GM10266 (cell line): ENCODE measurements around the gene UBASH3B.

Experiments
- DNase-seq: peaks from one replicate; pipeline ENCODE4 v3.0.0; 2012; ENCODE audit errors: extremely low spot score
- CTCF ChIP-seq: IDR thresholded peaks from 2 replicates; pipeline ENCODE4 v1.5.1; 2012; ENCODE audit warnings: mild to moderate bottlenecking, low read depth; ENCODE audit not compliant: control insufficient read depth, insufficient read depth; ENCODE audit errors: missing control alignments

UBASH3B gene

GRCh38 chr11:122733318-122733717, 77.8 kb downstream of the UBASH3B start:
- TF ChIP-seq CTCF, result no peak
- no peak for DNase-seq

DNA sequence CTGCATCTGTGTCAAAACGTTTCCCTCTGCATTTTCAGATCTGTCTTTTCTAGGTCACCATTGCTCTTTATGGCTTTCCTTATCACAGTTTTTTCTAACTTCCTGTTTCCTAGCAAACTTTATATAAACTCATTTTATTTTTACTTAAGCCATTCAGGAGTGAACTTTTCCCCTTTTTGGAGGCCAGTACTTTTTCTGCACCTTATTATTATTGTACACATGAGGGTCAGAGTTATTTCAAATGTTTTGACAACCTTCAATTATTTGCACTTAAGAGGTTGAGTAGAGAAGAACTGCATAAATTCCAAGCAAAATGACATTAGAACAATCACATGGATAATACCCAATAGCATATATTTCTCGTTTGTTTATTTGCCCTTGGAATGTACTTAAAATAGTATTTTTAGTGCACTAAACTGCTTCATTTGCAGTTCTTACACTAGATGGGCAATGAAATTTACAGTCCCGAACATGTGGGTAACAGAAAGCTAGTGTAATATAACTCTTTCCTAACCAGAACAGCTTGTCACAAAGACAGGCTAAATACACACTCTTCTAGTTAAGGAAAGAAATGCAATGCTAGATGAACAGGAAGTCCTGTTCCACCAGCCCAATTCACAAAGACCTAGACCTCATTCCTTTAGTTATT, 79.5 kb downstream of the UBASH3B start:
- no peak for DNase-seq
- no peak for TF ChIP-seq CTCF

- DNase-seq, result no peak
- no peak for TF ChIP-seq CTCF
Observed at GRCh38 chr11:122737951-122738693, 82.6 kb downstream of the UBASH3B start.

DNA sequence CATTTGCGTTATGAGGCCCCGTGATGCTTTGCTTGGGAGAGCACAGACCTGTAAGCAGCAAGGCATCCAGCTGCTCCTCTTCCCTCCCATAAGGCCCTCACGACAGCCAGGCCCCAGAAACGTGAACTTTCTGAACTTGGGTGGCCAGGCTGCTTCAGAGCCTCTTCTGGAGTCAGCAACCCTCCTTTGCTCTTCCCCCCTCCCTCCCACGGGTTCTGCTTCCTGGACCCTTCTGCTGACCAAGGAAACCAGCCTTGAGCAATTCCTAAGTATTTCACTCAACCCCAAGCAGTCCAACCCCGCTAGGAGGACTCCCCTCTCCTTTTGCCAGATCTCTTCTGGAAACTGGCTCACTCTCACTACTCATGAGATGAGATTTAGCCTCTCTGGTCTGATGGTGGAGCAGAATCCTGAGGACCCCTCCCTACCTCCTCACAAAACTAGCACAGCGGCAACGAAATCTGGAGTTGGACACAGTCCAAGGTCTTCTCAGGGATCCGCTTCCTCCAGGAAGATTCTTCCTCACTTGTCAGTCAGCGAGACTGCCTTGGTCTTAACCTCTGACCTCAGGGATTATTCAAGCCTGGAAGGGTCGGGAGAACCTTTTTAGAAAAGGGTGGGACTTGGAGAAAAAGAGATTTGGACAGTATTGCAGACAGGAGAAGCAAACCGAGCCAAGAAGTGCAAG, 86.2 kb downstream of the UBASH3B start:
- TF ChIP-seq CTCF, result no peak
- DNase-seq, result no peak

GRCh38 chr11:122742301-122743018, 86.9 kb downstream of the UBASH3B start:
- TF ChIP-seq CTCF, result no peak
- no peak for DNase-seq

GRCh38 chr11:122743097-122743741, 87.7 kb downstream of the UBASH3B start:
- no peak for TF ChIP-seq CTCF

More at GRCh38 chr11:122743097-122743741, 87.7 kb downstream of the UBASH3B start:
- no peak for DNase-seq
